Ishikawa (cell line): ENCODE results near the gene PRKN.

Experiments used
- CEBPB ChIP-seq: IDR thresholded peaks from 2 replicates; pipeline ENCODE4 v1.6.1; 2012
- CREB1 ChIP-seq: IDR thresholded peaks from 2 replicates; pipeline ENCODE4 v1.6.1; 2012; ENCODE audit warnings: low read depth
- EGR1 ChIP-seq: IDR thresholded peaks from 2 replicates; pipeline ENCODE4 v1.6.1; 2012
- EP300 ChIP-seq: IDR thresholded peaks from 2 replicates; pipeline ENCODE4 v1.6.1; 2012; ENCODE audit warnings: borderline replicate concordance
- FOXM1 ChIP-seq: IDR thresholded peaks from 2 replicates; pipeline ENCODE4 v1.6.1; 2012; ENCODE audit warnings: low read depth, borderline replicate concordance
- NFIC ChIP-seq: IDR thresholded peaks from 2 replicates; pipeline ENCODE4 v1.6.1; 2012
- RAD21 ChIP-seq: IDR thresholded peaks from 2 replicates; pipeline ENCODE4 v1.6.1; 2012; ENCODE audit warnings: low read depth
- REST ChIP-seq: IDR thresholded peaks from 2 replicates; pipeline ENCODE4 v1.6.1; 2012; ENCODE audit warnings: low read depth, mild to moderate bottlenecking
- TAF1 ChIP-seq: IDR thresholded peaks from 2 replicates; pipeline ENCODE4 v1.6.1; 2012; ENCODE audit warnings: low read depth, mild to moderate bottlenecking
- TCF12 ChIP-seq: IDR thresholded peaks from 2 replicates; pipeline ENCODE4 v1.6.1; 2012; ENCODE audit warnings: low read depth
- TEAD4 ChIP-seq: IDR thresholded peaks from 2 replicates; pipeline ENCODE4 v1.6.1; 2012
- USF1 ChIP-seq: IDR thresholded peaks from 2 replicates; pipeline ENCODE4 v1.6.1; 2012
- YY1 ChIP-seq: IDR thresholded peaks from 2 replicates; pipeline ENCODE4 v1.6.1; 2012; ENCODE audit warnings: low read depth
- ZBTB7A ChIP-seq: IDR thresholded peaks from 2 replicates; pipeline ENCODE4 v1.6.1; 2012; ENCODE audit warnings: low read depth
- TF ChIP-seq, protein P1 (sequence below): IDR thresholded peaks from 2 replicates; pipeline ENCODE4 v1.6.1; 2012

PRKN gene

DNA sequence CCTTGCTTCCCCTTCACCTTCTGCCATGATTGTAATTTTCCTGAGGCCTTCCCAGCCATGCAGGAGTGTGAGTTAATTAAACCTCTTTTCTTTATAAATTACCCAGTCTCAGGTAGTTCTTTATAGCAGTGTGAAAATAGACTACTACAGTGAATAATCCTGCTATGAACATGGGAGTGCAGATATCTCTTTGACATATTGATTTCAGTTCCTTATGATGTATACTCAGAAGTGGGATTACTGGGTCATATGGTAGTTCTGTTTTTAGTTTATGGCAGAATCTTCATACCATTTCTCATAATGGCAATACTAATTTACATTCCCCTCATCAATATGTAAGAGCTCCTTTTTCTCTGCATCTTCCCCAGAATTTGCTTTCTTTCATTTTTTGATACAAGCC, 26.2 kb upstream of the PRKN start:
- no peak for TF ChIP-seq RAD21
- TF ChIP-seq EP300, result no peak
- TF ChIP-seq CEBPB, result no peak
- TF ChIP-seq REST, result no peak
- TF ChIP-seq, protein P1, sequence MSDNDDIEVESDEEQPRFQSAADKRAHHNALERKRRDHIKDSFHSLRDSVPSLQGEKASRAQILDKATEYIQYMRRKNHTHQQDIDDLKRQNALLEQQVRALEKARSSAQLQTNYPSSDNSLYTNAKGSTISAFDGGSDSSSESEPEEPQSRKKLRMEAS, result no peak
- no peak for TF ChIP-seq TEAD4
- no peak for TF ChIP-seq CREB1
- TF ChIP-seq FOXM1, result no peak
- TF ChIP-seq USF1, result no peak
- no peak for TF ChIP-seq TAF1
- no peak for TF ChIP-seq YY1
- no peak for TF ChIP-seq NFIC
- TF ChIP-seq TCF12, result no peak
- no peak for TF ChIP-seq EGR1
- no peak for TF ChIP-seq ZBTB7A

DNA sequence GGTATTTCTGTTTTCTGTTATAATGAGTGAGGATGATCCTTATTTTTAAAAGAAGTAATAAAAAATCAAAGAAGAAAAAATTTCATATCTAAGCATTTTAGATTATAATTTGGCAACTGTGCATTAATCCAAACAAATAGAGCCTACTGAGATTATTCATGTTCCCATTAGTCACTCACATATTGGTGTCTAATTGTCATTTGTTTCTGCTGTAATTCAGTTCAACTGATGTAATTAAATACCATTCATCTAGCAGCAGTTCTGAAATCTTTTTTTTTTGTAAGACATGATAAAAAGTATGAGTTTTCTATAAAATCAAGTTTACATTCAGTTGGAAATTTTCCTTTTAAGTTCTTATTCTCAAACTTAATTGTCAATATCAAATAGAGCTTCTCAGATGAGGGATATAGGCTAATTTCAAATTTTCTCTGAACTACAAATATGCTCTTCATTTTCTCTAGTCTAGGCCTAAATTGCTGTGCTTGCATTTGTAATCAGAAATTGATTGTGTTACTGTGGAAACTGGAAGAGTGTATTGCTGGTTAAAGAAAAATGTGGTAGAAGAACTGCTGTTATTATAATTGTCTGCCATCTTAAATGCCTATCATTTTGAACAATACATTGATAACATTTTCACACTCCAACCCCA, 23.8 kb upstream of the PRKN start:
- TF ChIP-seq TAF1, result no peak

DNA sequence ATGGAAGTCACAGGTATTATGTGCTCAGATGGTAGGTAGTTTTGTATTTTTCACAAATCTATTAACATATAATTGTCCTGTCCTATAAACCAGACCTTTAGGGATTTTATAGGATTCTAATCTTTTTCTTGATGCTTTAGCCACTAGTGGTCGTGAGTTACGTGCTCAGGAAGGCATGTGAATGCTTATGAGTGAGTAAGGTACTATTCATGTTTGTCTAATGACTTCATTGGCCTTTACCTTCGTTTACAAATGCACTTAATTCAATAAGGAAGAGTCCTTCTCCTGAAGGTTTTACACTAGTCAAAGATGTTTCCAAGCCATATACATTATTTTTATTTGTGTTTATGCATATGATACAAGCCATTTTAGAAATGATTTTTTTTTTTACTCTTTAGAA, 23.2 kb upstream of the PRKN start:
- TF ChIP-seq TEAD4 (no peak), FOXM1 (no peak), REST (no peak), TCF12 (no peak), NFIC (no peak), ZBTB7A (no peak), USF1 (no peak), EGR1 (no peak), YY1 (no peak), EP300 (no peak), CREB1 (no peak), CEBPB (no peak), RAD21 (no peak), TAF1 (no peak)
- TF ChIP-seq, protein P1, result no peak

- no peak for TF ChIP-seq RAD21
- no peak for TF ChIP-seq USF1
- no peak for TF ChIP-seq YY1
- no peak for TF ChIP-seq CREB1
- TF ChIP-seq CEBPB, result no peak
- TF ChIP-seq REST, result no peak
- no peak for TF ChIP-seq FOXM1
- no peak for TF ChIP-seq TCF12
- no peak for TF ChIP-seq NFIC
Observed at GRCh38 chr6:162736961-162737360, 9.4 kb upstream of the PRKN start.
